ENCODE results near the gene ITGAL. TPM values are rescaled to one million over a fixed set of nuclear protein-coding genes. Genes with fewer than 3 reads are reported as not detected.

The ITGAL gene
- total and polyA plus RNA-seq, 4 donors = 14.4 to 48.1 (median 24.0) TPM

GRCh38 chr16:30565526-30565925 lies 93.0 kb downstream of the ITGAL start:
- H3K27ac ChIP-seq (ENCODE audit: low read depth in 1 of 2, low read length in 1 of 2) = no peak overlapping the region
- H3K9me3 ChIP-seq (ENCODE audit: control insufficient read depth in 4 of 4, insufficient read depth in 3 of 4, low read length in 3 of 4) = no peaks in the 10 kb centered on the region
- peaks cover 0 to 4% (median 0%) of the 10 kb centered on the region in 4 donors for H3K36me3 ChIP-seq (ENCODE audit: control insufficient read depth in 4 of 4, insufficient read depth in 4 of 4, low read length in 4 of 4)
- H3K4me3 ChIP-seq = no peak overlapping the region
- peaks cover 3 to 8% (median 6%) of the 10 kb centered on the region in 5 donors for H3K4me1 ChIP-seq (ENCODE audit: control insufficient read depth in 5 of 5, insufficient read depth in 5 of 5, low read length in 5 of 5)
- TF ChIP-seq CTCF (IDR thresholded peaks at IDR 0.05; ENCODE audit: control extremely low read depth, extremely low read depth) = no peak
- no peaks in the 10 kb centered on the region for H3K27me3 ChIP-seq (ENCODE audit: control insufficient read depth in 3 of 3, insufficient read depth in 3 of 3, low read length in 2 of 3)
- ATAC-seq (ENCODE audit: insufficient read depth, low FRiP score) (no peak), DNase-seq (no peak)
- no peak overlapping the region for H3K9ac ChIP-seq (ENCODE audit: insufficient read depth in 1 of 2, low read length in 2 of 2)
- 69 to 76% methylated on average over 7 of the region's 7 CpGs for WGBS, 2 donors

- no peak overlapping the region for H3K9ac ChIP-seq (ENCODE audit: insufficient read depth in 1 of 2, low read length in 2 of 2)
- no peaks in the 10 kb centered on the region for H3K9me3 ChIP-seq (ENCODE audit: control insufficient read depth in 4 of 4, insufficient read depth in 3 of 4, low read length in 3 of 4)
- no peaks in the 10 kb centered on the region for H3K27me3 ChIP-seq (ENCODE audit: control insufficient read depth in 3 of 3, insufficient read depth in 3 of 3, low read length in 2 of 3)
- ATAC-seq (ENCODE audit: insufficient read depth, low FRiP score) (no peak), DNase-seq (no peak)
- TF ChIP-seq CTCF (IDR thresholded peaks at IDR 0.05; ENCODE audit: control extremely low read depth, extremely low read depth) = no peak
- H3K4me3 ChIP-seq = no peak overlapping the region
- WGBS, 2 donors = 70 to 80% methylated on average over 8 of the region's 8 CpGs
- no peak overlapping the region for H3K27ac ChIP-seq (ENCODE audit: low read depth in 1 of 2, low read length in 1 of 2)
- peaks cover 3 to 10% (median 6%) of the 10 kb centered on the region in 5 donors for H3K4me1 ChIP-seq (ENCODE audit: control insufficient read depth in 5 of 5, insufficient read depth in 5 of 5, low read length in 5 of 5)
- H3K36me3 ChIP-seq (ENCODE audit: control insufficient read depth in 4 of 4, insufficient read depth in 4 of 4, low read length in 4 of 4) = peaks cover 0 to 4% (median 0%) of the 10 kb centered on the region in 4 donors
These were observed 93.4 kb downstream of the ITGAL start for GRCh38 chr16:30565984-30566383.

GRCh38 chr16:30566531-30566930 lies 94.0 kb downstream of the ITGAL start:
- TF ChIP-seq CTCF (IDR thresholded peaks at IDR 0.05; ENCODE audit: control extremely low read depth, extremely low read depth) = no peak
- H3K27me3 ChIP-seq (ENCODE audit: control insufficient read depth in 3 of 3, insufficient read depth in 3 of 3, low read length in 2 of 3) = no peaks in the 10 kb centered on the region
- H3K4me3 ChIP-seq = no peak overlapping the region
- peaks cover 3 to 12% (median 6%) of the 10 kb centered on the region in 5 donors for H3K4me1 ChIP-seq (ENCODE audit: control insufficient read depth in 5 of 5, insufficient read depth in 5 of 5, low read length in 5 of 5)
- DNase-seq = no peak
- no peaks in the 10 kb centered on the region for H3K9me3 ChIP-seq (ENCODE audit: control insufficient read depth in 4 of 4, insufficient read depth in 3 of 4, low read length in 3 of 4)
- no peak for ATAC-seq (ENCODE audit: insufficient read depth, low FRiP score)
- H3K27ac ChIP-seq (ENCODE audit: low read depth in 1 of 2, low read length in 1 of 2) = no peak overlapping the region
- WGBS, 2 donors = 87 to 89% methylated on average over 4 of the region's 4 CpGs
- no peak overlapping the region for H3K9ac ChIP-seq (ENCODE audit: insufficient read depth in 1 of 2, low read length in 2 of 2)
- H3K36me3 ChIP-seq (ENCODE audit: control insufficient read depth in 4 of 4, insufficient read depth in 4 of 4, low read length in 4 of 4) = peaks cover 0 to 4% (median 0%) of the 10 kb centered on the region in 4 donors

Data from lung (tissue), 12 donors.